ENCODE data around the gene TRAPPC3L. TPM values are rescaled to one million over a fixed set of nuclear protein-coding genes. Genes with fewer than 3 reads are reported as not detected.

Gene TRAPPC3L
- total RNA-seq, 1 experiment from 2014 or later: not detected

DNA sequence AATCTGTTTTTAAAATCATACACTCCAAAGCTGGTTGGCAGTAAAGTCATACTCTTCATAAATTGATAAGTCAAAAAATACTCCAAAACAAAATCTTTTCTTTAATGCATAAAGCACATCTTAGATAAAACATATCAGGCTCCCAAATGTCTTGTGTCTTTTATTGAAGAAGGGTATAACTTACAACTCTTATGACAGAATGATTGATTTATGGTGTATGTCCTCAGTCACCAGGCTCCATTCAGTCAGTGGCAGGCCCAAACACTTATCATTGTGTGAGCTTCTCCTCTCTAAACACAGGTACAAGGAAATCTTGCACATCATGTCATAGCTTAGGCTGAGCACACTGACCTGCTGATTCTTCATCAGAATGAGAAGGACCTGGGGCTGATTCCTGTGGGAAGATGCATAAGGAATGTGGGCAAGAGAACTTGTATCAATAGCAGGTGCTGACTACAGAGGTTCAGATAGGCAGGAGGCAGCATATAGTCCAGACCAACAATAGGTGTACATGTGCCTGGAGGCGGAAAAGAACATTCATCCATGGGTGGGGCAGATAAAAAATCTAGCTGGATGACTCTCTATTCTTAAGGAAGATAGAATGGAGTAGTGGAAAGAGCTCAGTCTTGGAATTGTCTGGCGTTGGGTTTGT, 32.1 kb downstream of the TRAPPC3L start:
- ChIA-PET CTCF (no interaction called here), POLR2A (no interaction called here)
- Histone ChIP-seq H3K36me3 (ENCODE audit: control insufficient read depth, insufficient read depth, low read length) (no peaks in the 10 kb centered on the region), H3K9me3 (ENCODE audit: control insufficient read depth, insufficient read depth, low read depth, low read length) (no peaks in the 10 kb centered on the region), H3K27ac (ENCODE audit: low read length) (no peak overlapping the region), H3K4me1 (ENCODE audit: control insufficient read depth, insufficient read depth, low read length) (0 out of 2 replicates have a peak, but pooled peaks cover 4% of the 10 kb centered on the region), H3K27me3 (ENCODE audit: control insufficient read depth, insufficient read depth, low read length) (peaks cover 29% of the 10 kb centered on the region; the same call in 1 of the 2 replicates), H3K4me3 (ENCODE audit: low read depth in 2 of 2, low read length in 2 of 2) (no peak overlapping the region)
- ATAC-seq: no peak
- DNase-seq (ENCODE audit: low read depth, low spot score): no peak
- in situ Hi-C loops (cut with HindIII; ENCODE audit: low pct_unique_long_range_greater_than_20kb, low sequenced_read_pairs) (no loop called here), intact Hi-C loops (cut with micrococcal nuclease; ENCODE audit: unreplicated experiment) (no loop called here)
- BruUV-seq (replicated peaks): no TSS peak
- no peak for TF ChIP-seq POLR2AphosphoS5 (IDR thresholded peaks at IDR 0.05; ENCODE audit: low read depth, low read length)
- no peak for TF ChIP-seq TCF7L2 (IDR thresholded peaks at IDR 0.05; ENCODE audit: low read depth, low read length)
- no peak for TF ChIP-seq REST (IDR thresholded peaks at IDR 0.05; ENCODE audit: insufficient read depth in 1 of 2, low read depth in 2 of 2, low read length in 1 of 2)
- TF ChIP-seq, protein P1, sequence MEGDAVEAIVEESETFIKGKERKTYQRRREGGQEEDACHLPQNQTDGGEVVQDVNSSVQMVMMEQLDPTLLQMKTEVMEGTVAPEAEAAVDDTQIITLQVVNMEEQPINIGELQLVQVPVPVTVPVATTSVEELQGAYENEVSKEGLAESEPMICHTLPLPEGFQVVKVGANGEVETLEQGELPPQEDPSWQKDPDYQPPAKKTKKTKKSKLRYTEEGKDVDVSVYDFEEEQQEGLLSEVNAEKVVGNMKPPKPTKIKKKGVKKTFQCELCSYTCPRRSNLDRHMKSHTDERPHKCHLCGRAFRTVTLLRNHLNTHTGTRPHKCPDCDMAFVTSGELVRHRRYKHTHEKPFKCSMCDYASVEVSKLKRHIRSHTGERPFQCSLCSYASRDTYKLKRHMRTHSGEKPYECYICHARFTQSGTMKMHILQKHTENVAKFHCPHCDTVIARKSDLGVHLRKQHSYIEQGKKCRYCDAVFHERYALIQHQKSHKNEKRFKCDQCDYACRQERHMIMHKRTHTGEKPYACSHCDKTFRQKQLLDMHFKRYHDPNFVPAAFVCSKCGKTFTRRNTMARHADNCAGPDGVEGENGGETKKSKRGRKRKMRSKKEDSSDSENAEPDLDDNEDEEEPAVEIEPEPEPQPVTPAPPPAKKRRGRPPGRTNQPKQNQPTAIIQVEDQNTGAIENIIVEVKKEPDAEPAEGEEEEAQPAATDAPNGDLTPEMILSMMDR (IDR thresholded peaks at IDR 0.05): no peak; the same call in 1 of the 2 replicates
- TF ChIP-seq SIN3A (IDR thresholded peaks at IDR 0.05; ENCODE audit: borderline replicate concordance, insufficient read depth, low read depth, low read length): no peak

GRCh38 chr6:116512734-116513133, 32.8 kb downstream of the TRAPPC3L start:
- H3K27ac ChIP-seq (ENCODE audit: low read length): no peak overlapping the region
- in situ Hi-C loops (cut with HindIII; ENCODE audit: low pct_unique_long_range_greater_than_20kb, low sequenced_read_pairs) (no loop called here), intact Hi-C loops (cut with micrococcal nuclease; ENCODE audit: unreplicated experiment) (no loop called here)
- DNase-seq (ENCODE audit: low read depth, low spot score) (no peak), ATAC-seq (no peak)
- ChIA-PET POLR2A (no interaction called here), CTCF (no interaction called here)
- TF ChIP-seq TCF7L2 (IDR thresholded peaks at IDR 0.05; ENCODE audit: low read depth, low read length) (no peak), REST (IDR thresholded peaks at IDR 0.05; ENCODE audit: insufficient read depth in 1 of 2, low read depth in 2 of 2, low read length in 1 of 2) (no peak), POLR2AphosphoS5 (IDR thresholded peaks at IDR 0.05; ENCODE audit: low read depth, low read length) (no peak), SIN3A (IDR thresholded peaks at IDR 0.05; ENCODE audit: borderline replicate concordance, insufficient read depth, low read depth, low read length) (no peak)
- TF ChIP-seq, protein P1 (IDR thresholded peaks at IDR 0.05): no peak
- H3K36me3 ChIP-seq (ENCODE audit: control insufficient read depth, insufficient read depth, low read length): no peaks in the 10 kb centered on the region
- H3K27me3 ChIP-seq (ENCODE audit: control insufficient read depth, insufficient read depth, low read length): peaks cover 29% of the 10 kb centered on the region; the same call in 1 of the 2 replicates
- no TSS peak for BruUV-seq (replicated peaks)
- no peak overlapping the region for H3K4me3 ChIP-seq (ENCODE audit: low read depth in 2 of 2, low read length in 2 of 2)
- H3K4me1 ChIP-seq (ENCODE audit: control insufficient read depth, insufficient read depth, low read length): 0 out of 2 replicates have a peak, but pooled peaks cover 4% of the 10 kb centered on the region
- no peaks in the 10 kb centered on the region for H3K9me3 ChIP-seq (ENCODE audit: control insufficient read depth, insufficient read depth, low read depth, low read length)
